IMR-90 (cell line): ENCODE measurements around the gene TMCC1.

Source experiments
- CTCF ChIP-seq: conservative IDR thresholded peaks from 2 replicates; pipeline ENCODE4 v1.5.1; 2012; ENCODE audit warnings: mild to moderate bottlenecking, low read depth, low read length, improper control_type of control experiment
- MAZ ChIP-seq: IDR thresholded peaks from 2 replicates; pipeline ENCODE4 v1.6.1; 2012; ENCODE audit warnings: low read depth, mild to moderate bottlenecking, low read length, improper control_type of control experiment, moderate library complexity, borderline replicate concordance
- NFE2L2 ChIP-seq: fragments of 150-350 bp; IDR thresholded peaks from 2 replicates; pipeline ENCODE4 v1.6.1; 2016; ENCODE audit warnings: low read depth, mild to moderate bottlenecking, low read length
- RFX5 ChIP-seq: IDR thresholded peaks from 2 replicates; pipeline ENCODE4 v1.8.0; 2012; ENCODE audit warnings: low read depth, mild to moderate bottlenecking, low read length, moderate library complexity

GRCh38 chr3:129736070-129736469 lies 157.4 kb downstream of the TMCC1 start:
- TF ChIP-seq CTCF (no peak), MAZ (no peak), RFX5 (no peak), NFE2L2 (no peak)
